LNCaP clone FGC (cell line): ENCODE data around the gene KCNQ2.
"Not testable (repeated sequence)": the region's sequence is repeated elsewhere in the genome, so short reads cannot be mapped to it uniquely, and the experiment has no call there.

Experiments used
- DNase-seq: peaks from one replicate; pipeline ENCODE4 v3.0.0-alpha.2; 2011; ENCODE audit warnings: low read depth
- H3K4me3 ChIP-seq: 2 replicates; pipeline ENCODE4 v1.5.1; 2011; ENCODE audit warnings: mild to moderate bottlenecking, low read depth, low read length, control low read depth
- TF ChIP-seq, protein P1 (sequence below): IDR thresholded peaks from 2 replicates; pipeline ENCODE4 v1.5.1; 2012; ENCODE audit warnings: mild to moderate bottlenecking; ENCODE audit not compliant: control insufficient read depth, insufficient read depth; ENCODE audit errors: extremely low read depth

Gene KCNQ2

DNA sequence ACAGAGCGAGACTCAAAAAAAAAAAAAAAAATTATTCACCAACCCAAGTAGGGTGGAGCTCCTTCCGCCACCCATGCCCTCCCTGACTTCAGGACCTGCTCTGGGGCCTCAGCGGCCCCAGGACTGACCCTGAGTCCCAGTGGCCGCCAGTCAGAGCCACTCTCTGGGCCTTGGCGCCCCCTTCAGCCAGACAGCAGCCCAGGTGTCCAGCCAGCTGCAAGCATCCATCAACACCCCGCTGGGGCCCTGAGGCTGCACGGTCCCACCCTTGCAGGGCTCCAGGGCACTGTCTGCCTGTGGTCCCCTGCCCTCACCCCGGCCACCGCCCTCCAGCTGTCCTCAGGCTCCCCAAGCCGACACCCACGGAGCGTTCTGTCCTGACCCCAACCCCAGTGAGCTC lies 11.4 kb upstream of the KCNQ2 start:
- no peak for DNase-seq
- H3K4me3 ChIP-seq, result no peak overlapping the region
- TF ChIP-seq, protein P1, sequence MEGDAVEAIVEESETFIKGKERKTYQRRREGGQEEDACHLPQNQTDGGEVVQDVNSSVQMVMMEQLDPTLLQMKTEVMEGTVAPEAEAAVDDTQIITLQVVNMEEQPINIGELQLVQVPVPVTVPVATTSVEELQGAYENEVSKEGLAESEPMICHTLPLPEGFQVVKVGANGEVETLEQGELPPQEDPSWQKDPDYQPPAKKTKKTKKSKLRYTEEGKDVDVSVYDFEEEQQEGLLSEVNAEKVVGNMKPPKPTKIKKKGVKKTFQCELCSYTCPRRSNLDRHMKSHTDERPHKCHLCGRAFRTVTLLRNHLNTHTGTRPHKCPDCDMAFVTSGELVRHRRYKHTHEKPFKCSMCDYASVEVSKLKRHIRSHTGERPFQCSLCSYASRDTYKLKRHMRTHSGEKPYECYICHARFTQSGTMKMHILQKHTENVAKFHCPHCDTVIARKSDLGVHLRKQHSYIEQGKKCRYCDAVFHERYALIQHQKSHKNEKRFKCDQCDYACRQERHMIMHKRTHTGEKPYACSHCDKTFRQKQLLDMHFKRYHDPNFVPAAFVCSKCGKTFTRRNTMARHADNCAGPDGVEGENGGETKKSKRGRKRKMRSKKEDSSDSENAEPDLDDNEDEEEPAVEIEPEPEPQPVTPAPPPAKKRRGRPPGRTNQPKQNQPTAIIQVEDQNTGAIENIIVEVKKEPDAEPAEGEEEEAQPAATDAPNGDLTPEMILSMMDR, result no peak

- no peak overlapping the region for H3K4me3 ChIP-seq
- TF ChIP-seq, protein P1, result no peak
- no peak for DNase-seq
Observed at GRCh38 chr20:63482021-63482587, 9.6 kb upstream of the KCNQ2 start.

- DNase-seq, result no peak
- TF ChIP-seq, protein P1, result no peak
- H3K4me3 ChIP-seq, result no peak overlapping the region
Observed at GRCh38 chr20:63481503-63481902, 9.0 kb upstream of the KCNQ2 start.

GRCh38 chr20:63479695-63480419 lies 7.4 kb upstream of the KCNQ2 start:
- peak; percentile 83 for DNase-seq

GRCh38 chr20:63478346-63479302 lies 6.2 kb upstream of the KCNQ2 start:
- TF ChIP-seq, protein P1, result no peak
- no peak for DNase-seq

More at GRCh38 chr20:63479695-63480419, 7.4 kb upstream of the KCNQ2 start:
- H3K4me3 ChIP-seq, result not testable (repeated sequence)

GRCh38 chr20:63477944-63478343 lies 5.5 kb upstream of the KCNQ2 start:
- TF ChIP-seq, protein P1, result no peak
- DNase-seq, result no peak

More at GRCh38 chr20:63478346-63479302, 6.2 kb upstream of the KCNQ2 start:
- H3K4me3 ChIP-seq, result no peak overlapping the region

GRCh38 chr20:63477061-63477616 lies 4.7 kb upstream of the KCNQ2 start:
- DNase-seq, result no peak
- TF ChIP-seq, protein P1, result no peak
- no peak overlapping the region for H3K4me3 ChIP-seq

More at GRCh38 chr20:63477944-63478343, 5.5 kb upstream of the KCNQ2 start:
- H3K4me3 ChIP-seq, result no peak overlapping the region
